ENCODE data around the gene PPARG.

DNA sequence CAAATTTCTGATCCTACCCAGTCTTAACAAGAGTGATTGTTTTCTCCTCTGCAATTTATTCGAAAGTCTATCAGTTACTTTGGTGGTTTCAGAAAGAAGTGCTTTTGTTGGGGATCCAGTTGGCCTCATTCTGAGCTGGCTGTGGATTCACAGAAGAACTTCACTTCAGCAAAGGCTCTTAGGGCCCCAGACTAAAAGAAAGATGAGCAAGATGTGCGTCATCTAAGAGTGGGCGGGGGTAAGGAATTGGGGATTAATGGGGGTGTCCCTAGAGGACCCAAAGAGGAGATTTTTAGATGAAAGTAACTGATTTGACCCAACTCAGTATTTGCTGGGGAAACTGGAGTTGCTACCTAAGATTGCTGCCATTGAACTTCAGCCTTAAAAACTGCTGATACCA, 131.5 kb downstream of the PPARG start:
- no peak for TF ChIP-seq EZH2 (IDR thresholded peaks at IDR 0.05; ENCODE audit: borderline replicate concordance, low read depth, low read length, severe bottlenecking)
- TF ChIP-seq, protein P1, sequence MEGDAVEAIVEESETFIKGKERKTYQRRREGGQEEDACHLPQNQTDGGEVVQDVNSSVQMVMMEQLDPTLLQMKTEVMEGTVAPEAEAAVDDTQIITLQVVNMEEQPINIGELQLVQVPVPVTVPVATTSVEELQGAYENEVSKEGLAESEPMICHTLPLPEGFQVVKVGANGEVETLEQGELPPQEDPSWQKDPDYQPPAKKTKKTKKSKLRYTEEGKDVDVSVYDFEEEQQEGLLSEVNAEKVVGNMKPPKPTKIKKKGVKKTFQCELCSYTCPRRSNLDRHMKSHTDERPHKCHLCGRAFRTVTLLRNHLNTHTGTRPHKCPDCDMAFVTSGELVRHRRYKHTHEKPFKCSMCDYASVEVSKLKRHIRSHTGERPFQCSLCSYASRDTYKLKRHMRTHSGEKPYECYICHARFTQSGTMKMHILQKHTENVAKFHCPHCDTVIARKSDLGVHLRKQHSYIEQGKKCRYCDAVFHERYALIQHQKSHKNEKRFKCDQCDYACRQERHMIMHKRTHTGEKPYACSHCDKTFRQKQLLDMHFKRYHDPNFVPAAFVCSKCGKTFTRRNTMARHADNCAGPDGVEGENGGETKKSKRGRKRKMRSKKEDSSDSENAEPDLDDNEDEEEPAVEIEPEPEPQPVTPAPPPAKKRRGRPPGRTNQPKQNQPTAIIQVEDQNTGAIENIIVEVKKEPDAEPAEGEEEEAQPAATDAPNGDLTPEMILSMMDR (IDR thresholded peaks at IDR 0.05; ENCODE audit: extremely low read depth in 1 of 2, insufficient read depth in 1 of 2, low read depth in 1 of 2, low read length in 2 of 2) = no peak
- TF ChIP-seq, protein P2, sequence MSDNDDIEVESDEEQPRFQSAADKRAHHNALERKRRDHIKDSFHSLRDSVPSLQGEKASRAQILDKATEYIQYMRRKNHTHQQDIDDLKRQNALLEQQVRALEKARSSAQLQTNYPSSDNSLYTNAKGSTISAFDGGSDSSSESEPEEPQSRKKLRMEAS (IDR thresholded peaks at IDR 0.05; ENCODE audit: insufficient read depth, insufficient read length) = no peak
- TF ChIP-seq POLR2AphosphoS5 (IDR thresholded peaks at IDR 0.05; ENCODE audit: insufficient read depth, low read depth, low read length) = no peak
- TF ChIP-seq POLR2A (IDR thresholded peaks at IDR 0.05; ENCODE audit: low read depth, low read length) = no peak
- no peak for TF ChIP-seq FOS (IDR thresholded peaks at IDR 0.05; ENCODE audit: borderline replicate concordance, insufficient read depth, low read length)
- no peak for TF ChIP-seq MYC (IDR thresholded peaks at IDR 0.05; ENCODE audit: low read depth, low read length)
- TF ChIP-seq JUN (IDR thresholded peaks at IDR 0.05; ENCODE audit: borderline replicate concordance, insufficient read depth, insufficient read length, low read depth) = no peak
- TF ChIP-seq GATA2 (IDR thresholded peaks at IDR 0.05; ENCODE audit: insufficient read depth, insufficient read length, low read depth, low read length) = no peak

All from endothelial cell of umbilical vein (primary cell).